Stimulated activated naive CD8-positive, alpha-beta T cell treated with anti-CD3 and anti-CD28 coated beads, Interleukin-15, amount 100 ng/mL, for 72 hours (primary cell): ENCODE results near the gene SP7.
A peak's percentile ranks its signal among the peaks of the same experiment; 100 is the strongest.

Experiments
- ATAC-seq: fragments of 150-1000 bp; cut with Tn5 transposase; 2 replicates; pipeline ENCODE4 v1.10.0; 2021; ENCODE audit warnings: mild to moderate bottlenecking, moderate library complexity
- DNase-seq, 2 donors: peaks; one replicate each; pipeline ENCODE4 v3.0.0; 2021 to 2022
- H3K27ac Mint-ChIP-seq, 2 donors: one replicate each; pipeline ENCODE4 v1.8.0; 2022; ENCODE audit warnings: mild to moderate bottlenecking in 2 of 2, mixed read lengths in 2 of 2, moderate library complexity in 2 of 2
- H3K27me3 Mint-ChIP-seq: one replicate; pipeline ENCODE4 v1.8.0; 2022; ENCODE audit warnings: mixed read lengths
- H3K4me1 Mint-ChIP-seq: one replicate; pipeline ENCODE4 v1.8.0; 2022; ENCODE audit warnings: mild to moderate bottlenecking, mixed read lengths
- H3K4me3 Mint-ChIP-seq, 2 donors: one replicate each; pipeline ENCODE4 v1.8.0; 2022; ENCODE audit warnings: mild to moderate bottlenecking in 2 of 2, mixed read lengths in 2 of 2, moderate library complexity in 1 of 2
- H3K9me3 Mint-ChIP-seq, 2 donors: one replicate each; pipeline ENCODE4 v1.8.0; 2022; ENCODE audit warnings: mixed read lengths in 2 of 2

The SP7 gene

GRCh38 chr12:53358836-53359419, 22.8 kb upstream of the SP7 start:
- Mint-ChIP-seq H3K27me3 (no peaks in the 10 kb centered on the region), H3K4me1 (peaks cover 5% of the 10 kb centered on the region), H3K4me3 (no peak overlapping the region), H3K9me3 (no peaks in the 10 kb centered on the region), H3K27ac (no peak overlapping the region)
- ATAC-seq (no peak), DNase-seq (no peak)

DNA sequence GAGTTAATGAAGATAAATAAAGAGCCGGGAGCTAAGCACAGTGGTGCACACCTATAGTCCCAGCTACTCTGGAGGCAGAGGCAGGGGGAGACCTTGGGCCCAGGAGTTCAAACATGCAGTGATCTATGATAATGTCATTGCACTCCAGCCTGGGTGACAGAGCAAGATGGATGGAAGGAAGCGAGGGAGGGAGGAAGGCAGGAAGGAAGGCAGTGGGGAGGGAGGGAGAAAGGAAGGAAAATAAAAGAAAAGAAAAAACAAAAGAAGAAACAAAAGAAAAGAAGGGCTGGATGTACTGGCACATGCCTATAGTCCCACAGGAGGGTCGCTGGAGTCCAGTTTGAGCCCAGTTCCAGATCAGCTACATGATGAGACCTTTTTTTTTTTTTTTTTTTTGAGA, 19.0 kb upstream of the SP7 start:
- Mint-ChIP-seq H3K9me3 (no peaks in the 10 kb centered on the region), H3K4me1 (peaks cover 16% of the 10 kb centered on the region), H3K27ac (peak overlapping the region in 1 of 2 donors; percentile 72), H3K4me3 (no peak overlapping the region), H3K27me3 (no peaks in the 10 kb centered on the region)
- ATAC-seq (no peak), DNase-seq (no peak)

DNA sequence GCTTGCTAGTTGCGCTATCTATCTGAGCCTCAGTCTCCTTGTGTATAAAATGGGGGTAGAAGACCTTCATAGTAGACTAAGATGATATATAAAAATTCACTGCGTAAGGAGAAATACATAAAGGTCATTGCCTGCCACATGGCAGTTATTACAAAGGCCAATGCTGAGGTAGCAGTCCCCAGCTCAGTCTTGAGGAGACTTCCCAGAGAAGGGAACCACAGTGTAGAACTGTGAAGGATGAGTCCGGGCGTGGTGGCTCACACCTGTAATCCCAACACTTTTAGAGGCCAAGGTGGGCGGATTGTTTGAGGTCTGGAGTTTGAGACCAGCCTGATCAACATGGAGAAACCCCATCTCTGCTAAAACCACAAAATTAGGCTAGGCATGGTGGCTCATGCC, 17.1 kb upstream of the SP7 start:
- Mint-ChIP-seq H3K27me3 (no peaks in the 10 kb centered on the region), H3K27ac (no peak overlapping the region), H3K9me3 (no peaks in the 10 kb centered on the region), H3K4me3 (no peak overlapping the region), H3K4me1 (peaks cover 16% of the 10 kb centered on the region)
- no peak for ATAC-seq
- DNase-seq, result no peak

GRCh38 chr12:53352331-53353256, 16.4 kb upstream of the SP7 start:
- no peak overlapping the region for H3K4me3 Mint-ChIP-seq
- H3K27ac Mint-ChIP-seq, result peak overlapping the region in 1 of 2 donors; percentile 28

GRCh38 chr12:53347905-53348304, 11.8 kb upstream of the SP7 start:
- no peaks in the 10 kb centered on the region for H3K9me3 Mint-ChIP-seq
- ATAC-seq (no peak), DNase-seq (no peak)
- H3K27ac Mint-ChIP-seq, result no peak overlapping the region
- no peaks in the 10 kb centered on the region for H3K27me3 Mint-ChIP-seq
- H3K4me3 Mint-ChIP-seq, result no peak overlapping the region
- peaks cover 32% of the 10 kb centered on the region for H3K4me1 Mint-ChIP-seq

More at GRCh38 chr12:53352331-53353256, 16.4 kb upstream of the SP7 start:
- ATAC-seq, result peak; percentile 100
- H3K9me3 Mint-ChIP-seq, result no peaks in the 10 kb centered on the region
- DNase-seq, result peak; percentile 82 to 84
- H3K27me3 Mint-ChIP-seq, result no peaks in the 10 kb centered on the region
- peaks cover 16% of the 10 kb centered on the region for H3K4me1 Mint-ChIP-seq

GRCh38 chr12:53346491-53346890, 10.3 kb upstream of the SP7 start:
- Mint-ChIP-seq H3K27ac (no peak overlapping the region), H3K4me3 (no peak overlapping the region)
- no peak for ATAC-seq

DNA sequence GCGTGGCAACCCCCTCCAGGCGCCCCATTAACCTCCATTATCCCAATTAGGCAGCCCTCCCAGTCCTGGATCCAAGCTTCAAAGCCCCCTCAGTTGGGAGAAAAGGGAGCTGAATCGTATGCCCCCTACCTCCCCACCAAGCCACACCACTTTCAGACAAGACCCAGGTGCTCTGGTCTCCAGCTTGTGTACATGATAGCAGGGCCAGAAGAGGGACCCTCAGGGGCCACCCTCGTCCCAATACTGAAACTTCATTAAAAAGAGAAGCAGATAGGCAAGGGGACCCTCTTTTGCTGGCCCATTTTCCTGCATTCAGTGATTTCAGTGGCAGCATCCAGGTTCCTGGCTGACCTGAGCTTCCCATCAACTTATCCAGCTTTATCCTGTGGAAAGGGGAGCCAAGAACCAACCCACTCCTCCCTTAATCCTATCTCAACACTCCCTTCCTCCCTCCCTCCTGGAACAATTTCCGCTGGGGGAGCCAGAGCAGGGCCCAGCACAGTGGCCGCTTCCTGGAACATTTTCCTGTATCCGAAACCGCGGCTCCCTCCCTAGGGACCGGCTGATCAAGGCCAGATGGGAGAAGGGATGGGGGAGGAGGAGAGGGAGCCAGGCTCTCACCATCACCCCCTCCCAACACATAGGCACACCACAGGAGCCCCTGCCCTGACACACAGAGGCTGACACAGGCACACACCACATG, 9.5 kb upstream of the SP7 start:
- Mint-ChIP-seq H3K9me3 (no peaks in the 10 kb centered on the region), H3K27ac (peak overlapping the region in 1 of 2 donors; percentile 93), H3K4me3 (peak overlapping the region; percentile 94 to 96), H3K4me1 (peaks cover 26% of the 10 kb centered on the region), H3K27me3 (no peaks in the 10 kb centered on the region)
- peak; percentile 17 for ATAC-seq
- DNase-seq, result no peak

More at GRCh38 chr12:53346491-53346890, 10.3 kb upstream of the SP7 start:
- Mint-ChIP-seq H3K27me3 (no peaks in the 10 kb centered on the region), H3K9me3 (no peaks in the 10 kb centered on the region), H3K4me1 (peaks cover 25% of the 10 kb centered on the region)
- no peak for DNase-seq

DNA sequence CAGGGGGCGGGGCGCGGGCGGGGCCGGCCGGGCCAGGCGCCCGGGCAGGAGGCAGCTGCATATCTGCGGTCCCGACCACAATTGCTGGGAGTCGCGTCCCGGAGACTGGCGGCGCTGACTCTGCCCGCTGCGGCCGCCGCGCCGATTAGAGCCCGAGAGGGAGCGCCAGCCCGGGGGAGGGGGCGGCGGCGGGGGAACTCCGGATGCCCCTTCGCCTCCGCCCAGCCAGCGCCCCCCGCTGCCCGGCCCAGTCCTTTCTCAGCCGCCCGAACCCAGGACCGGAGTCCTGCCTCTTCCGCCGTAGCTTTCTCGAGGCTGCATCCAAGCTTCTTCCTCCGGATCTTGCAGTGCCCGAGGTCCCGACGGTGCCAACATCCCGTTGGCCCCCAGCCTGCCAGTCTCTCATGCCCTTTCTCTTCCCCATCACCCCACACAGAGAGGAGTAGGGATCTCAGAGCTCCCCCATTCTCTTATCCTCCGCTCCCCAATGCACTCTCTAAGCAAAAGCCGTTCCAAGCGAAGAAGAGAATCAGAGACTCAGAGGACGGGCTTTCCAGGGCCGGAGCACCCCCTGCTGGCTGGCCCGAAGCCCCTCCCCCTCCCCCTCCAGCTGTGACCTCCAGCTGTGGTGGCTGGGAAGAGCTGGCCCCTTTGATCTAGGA, 8.8 kb upstream of the SP7 start:
- peak; percentile 64 to 73 for DNase-seq
- Mint-ChIP-seq H3K4me3 (peak overlapping the region; percentile 94 to 96), H3K27ac (peak overlapping the region in 1 of 2 donors; percentile 93), H3K9me3 (no peaks in the 10 kb centered on the region), H3K4me1 (peaks cover 33% of the 10 kb centered on the region), H3K27me3 (peaks cover 6% of the 10 kb centered on the region)
- peak; percentile 88 for ATAC-seq

DNA sequence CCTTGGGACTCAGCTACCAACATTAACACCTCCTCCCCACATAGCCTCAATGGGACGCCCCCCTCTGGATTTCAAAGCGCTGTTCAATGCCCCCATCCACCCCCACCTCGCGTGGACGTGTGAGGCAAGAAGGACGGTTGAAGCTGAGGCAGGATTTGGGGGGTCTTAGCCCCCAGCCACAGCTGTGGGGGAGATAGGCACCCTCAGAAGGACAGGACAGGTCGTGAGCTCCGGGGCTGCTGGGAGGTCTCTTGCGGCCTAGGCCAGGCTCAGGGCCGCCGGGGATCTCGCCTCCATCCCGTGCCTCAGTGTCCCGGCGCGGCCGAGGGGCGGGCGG, 8.3 kb upstream of the SP7 start:
- H3K27ac Mint-ChIP-seq, result peak overlapping the region in 1 of 2 donors; percentile 77
- peak in 1 of 2 donors; percentile 25 for DNase-seq
- peaks cover 33% of the 10 kb centered on the region for H3K4me1 Mint-ChIP-seq

DNA sequence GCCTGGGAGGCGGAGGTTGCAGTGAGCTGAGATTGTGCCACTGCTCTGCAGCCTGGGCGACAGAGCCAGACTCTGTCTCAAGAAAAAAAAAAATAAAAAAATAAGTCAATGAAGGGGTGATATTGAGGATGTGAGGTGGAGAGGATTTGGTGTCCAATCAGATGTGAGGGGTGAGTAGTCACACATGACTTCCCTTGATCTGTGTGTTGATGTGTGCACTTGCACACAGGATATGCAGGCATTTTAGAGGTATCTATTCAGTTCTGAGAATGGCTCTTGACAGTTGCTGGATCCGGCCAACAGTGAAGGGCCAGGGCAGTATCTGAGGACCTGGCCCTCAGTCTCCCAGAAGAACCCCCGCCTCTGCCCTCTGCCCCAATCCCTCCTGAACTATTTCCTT, 7.8 kb upstream of the SP7 start:
- DNase-seq, result no peak
- Mint-ChIP-seq H3K4me3 (peak overlapping the region; percentile 73 to 74), H3K27me3 (peaks cover 11% of the 10 kb centered on the region), H3K27ac (peak overlapping the region in 1 of 2 donors; percentile 77), H3K4me1 (peaks cover 33% of the 10 kb centered on the region), H3K9me3 (no peaks in the 10 kb centered on the region)
- ATAC-seq, result peak; percentile 55

More for the DNA sequence above, 8.3 kb upstream of the SP7 start:
- peak; percentile 8 for ATAC-seq
- H3K4me3 Mint-ChIP-seq, result peak overlapping the region; percentile 73 to 74
- H3K9me3 Mint-ChIP-seq, result no peaks in the 10 kb centered on the region
- H3K27me3 Mint-ChIP-seq, result peaks cover 10% of the 10 kb centered on the region

DNA sequence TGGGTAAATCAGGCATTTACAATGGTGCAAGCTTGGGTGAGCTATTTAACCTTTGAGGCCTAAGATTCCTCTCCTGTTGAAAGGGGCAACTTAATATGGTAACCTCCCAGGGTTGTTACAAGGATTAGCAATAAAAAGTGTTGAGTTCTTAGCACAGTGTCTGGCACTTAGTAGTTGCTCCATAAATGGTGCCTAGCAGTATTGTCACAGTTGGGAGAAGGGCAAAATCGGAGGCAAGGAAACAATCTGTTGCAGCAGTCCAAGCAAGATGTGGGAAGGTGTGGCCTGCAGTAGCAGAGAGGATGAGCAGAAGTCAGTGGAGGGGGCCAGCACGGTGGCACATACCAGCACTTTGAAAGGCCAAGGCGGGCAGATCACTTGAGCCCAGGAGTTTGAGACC, 7.3 kb upstream of the SP7 start:
- Mint-ChIP-seq H3K4me3 (peak overlapping the region in 1 of 2 donors; percentile 20), H3K4me1 (peaks cover 34% of the 10 kb centered on the region), H3K27ac (no peak overlapping the region), H3K9me3 (no peaks in the 10 kb centered on the region), H3K27me3 (peaks cover 16% of the 10 kb centered on the region)
- DNase-seq (no peak), ATAC-seq (no peak)

- Mint-ChIP-seq H3K9me3 (no peaks in the 10 kb centered on the region), H3K27me3 (peaks cover 47% of the 10 kb centered on the region), H3K4me1 (peaks cover 45% of the 10 kb centered on the region), H3K27ac (no peak overlapping the region), H3K4me3 (no peak overlapping the region)
- no peak for ATAC-seq
- no peak for DNase-seq
Observed at GRCh38 chr12:53340398-53340797, 4.2 kb upstream of the SP7 start.

- Mint-ChIP-seq H3K9me3 (no peaks in the 10 kb centered on the region), H3K27ac (no peak overlapping the region), H3K4me3 (no peak overlapping the region), H3K4me1 (peaks cover 33% of the 10 kb centered on the region), H3K27me3 (peaks cover 61% of the 10 kb centered on the region)
- peak; percentile 21 for ATAC-seq
- no peak for DNase-seq
Observed at GRCh38 chr12:53338916-53339315, 2.8 kb upstream of the SP7 start.

GRCh38 chr12:53338017-53338416, 1.9 kb upstream of the SP7 start:
- H3K27me3 Mint-ChIP-seq, result peaks cover 70% of the 10 kb centered on the region
- no peak for ATAC-seq
- H3K4me3 Mint-ChIP-seq, result peak overlapping the region in 1 of 2 donors; percentile 7
- H3K27ac Mint-ChIP-seq, result peak overlapping the region in 1 of 2 donors; percentile 73
- H3K4me1 Mint-ChIP-seq, result peaks cover 26% of the 10 kb centered on the region
- no peaks in the 10 kb centered on the region for H3K9me3 Mint-ChIP-seq
- no peak for DNase-seq

DNA sequence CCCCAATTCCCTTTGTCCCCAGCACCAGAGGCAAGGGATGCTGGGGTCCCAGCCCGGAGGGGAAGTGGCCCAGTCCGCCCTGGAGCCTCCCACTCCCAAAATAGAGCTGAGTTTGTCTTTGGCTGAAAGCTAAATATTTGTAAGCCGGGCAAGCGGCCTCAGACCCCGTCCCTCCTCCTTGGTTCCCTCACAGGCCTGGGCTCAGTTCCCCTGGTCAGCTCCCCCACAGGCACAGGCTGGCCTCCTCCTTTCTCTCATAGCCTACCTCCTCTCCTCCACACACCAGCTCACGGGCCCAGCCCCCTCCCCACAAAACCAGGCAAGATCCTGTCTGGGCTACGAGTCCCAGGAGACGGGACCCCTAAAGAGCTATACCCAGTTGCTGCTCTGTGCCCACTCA, 1.3 kb downstream of the SP7 start:
- ATAC-seq, result no peak

More for the DNA sequence above, 1.3 kb downstream of the SP7 start:
- Mint-ChIP-seq H3K27ac (no peak overlapping the region), H3K4me1 (peaks cover 18% of the 10 kb centered on the region), H3K27me3 (peaks cover 78% of the 10 kb centered on the region), H3K4me3 (no peak overlapping the region), H3K9me3 (no peaks in the 10 kb centered on the region)
- no peak for DNase-seq
